Liver (tissue), 9 donors: ENCODE results near the gene NUDT8. TPM values are rescaled to one million over a fixed set of nuclear protein-coding genes. Genes with fewer than 3 reads are reported as not detected.

Experiments used
- DNase-seq: peaks from one replicate; pipeline ENCODE4 v3.0.0-alpha.2; 2017; ENCODE audit warnings: low spot score
- H3K27ac ChIP-seq, 2 donors: one replicate each; pipeline ENCODE4 v1.7.0; 2013; ENCODE audit warnings: inconsistent platforms in 2 of 2, low read length in 2 of 2, control low read depth in 1 of 2, low read depth in 1 of 2, mild to moderate bottlenecking in 1 of 2
- H3K27me3 ChIP-seq, 4 donors: one replicate each; pipeline versions ENCODE4 v1.6.1 to v1.7.0; 2013; ENCODE audit warnings: low read length in 3 of 4, inconsistent platforms in 1 of 4, mild to moderate bottlenecking in 1 of 4, moderate library complexity in 1 of 4; ENCODE audit not compliant: control insufficient read depth in 4 of 4, insufficient read depth in 4 of 4
- H3K36me3 ChIP-seq, 4 donors: one replicate each; pipeline versions ENCODE4 v1.6.1 to v1.7.0; 2013; ENCODE audit warnings: low read length in 3 of 4, mild to moderate bottlenecking in 3 of 4, low read depth in 1 of 4, moderate library complexity in 1 of 4; ENCODE audit not compliant: control insufficient read depth in 4 of 4, insufficient read depth in 3 of 4
- H3K4me1 ChIP-seq, 4 donors: one replicate each; pipeline versions ENCODE4 v1.6.1 to v1.7.0; 2013; ENCODE audit warnings: low read length in 3 of 4, mild to moderate bottlenecking in 3 of 4, moderate library complexity in 1 of 4; ENCODE audit not compliant: control insufficient read depth in 4 of 4, insufficient read depth in 4 of 4
- H3K4me3 ChIP-seq, 3 donors: one replicate each; pipeline versions ENCODE4 v1.6.1 to v1.7.0; 2013; ENCODE audit warnings: low read length in 3 of 3, control low read depth in 1 of 3, low read depth in 1 of 3, mild to moderate bottlenecking in 1 of 3
- H3K9ac ChIP-seq, 2 donors: one replicate each; pipeline ENCODE4 v1.7.0; 2013; ENCODE audit warnings: low read length in 2 of 2, mild to moderate bottlenecking in 2 of 2, moderate library complexity in 2 of 2, control low read depth in 1 of 2, low read depth in 1 of 2
- H3K9me3 ChIP-seq, 4 donors: one replicate each; pipeline versions ENCODE4 v1.6.1 to v1.7.0; 2013; ENCODE audit warnings: low read length in 3 of 4; ENCODE audit not compliant: control insufficient read depth in 4 of 4
- EGR1 ChIP-seq, 2 donors: IDR thresholded peaks; 2 replicates each; pipeline ENCODE4 v1.6.1; 2016 to 2018; ENCODE audit warnings: antibody characterized with exemption in 2 of 2, low read depth in 2 of 2
- FOXA1 ChIP-seq: IDR thresholded peaks from 2 replicates; pipeline ENCODE4 v1.6.1; 2016; ENCODE audit warnings: antibody characterized with exemption
- FOXA2 ChIP-seq: IDR thresholded peaks from 2 replicates; pipeline ENCODE4 v1.6.1; 2016; ENCODE audit warnings: antibody characterized with exemption
- HNF4A ChIP-seq, 2 donors: conservative IDR thresholded peaks; 2 replicates each; pipeline ENCODE4 v1.6.1; 2016; ENCODE audit warnings: antibody characterized with exemption in 2 of 2, mild to moderate bottlenecking in 2 of 2
- HNF4G ChIP-seq: IDR thresholded peaks from 2 replicates; pipeline ENCODE4 v1.6.1; 2016; ENCODE audit warnings: antibody characterized with exemption
- JUND ChIP-seq, 2 donors: IDR thresholded peaks; 2 replicates each; pipeline ENCODE4 v1.6.1; 2016; ENCODE audit warnings: antibody characterized with exemption in 2 of 2
- NR2F2 ChIP-seq: IDR thresholded peaks from 2 replicates; pipeline ENCODE4 v1.6.1; 2016; ENCODE audit warnings: antibody characterized with exemption
- RAD21 ChIP-seq, 2 donors: IDR thresholded peaks; 2 replicates each; pipeline ENCODE4 v1.6.1; 2016; ENCODE audit warnings: antibody characterized with exemption in 2 of 2, mild to moderate bottlenecking in 2 of 2
- RXRA ChIP-seq, 2 donors: IDR thresholded peaks; 2 replicates each; pipeline ENCODE4 v1.6.1; 2017 to 2018; ENCODE audit warnings: antibody characterized with exemption in 2 of 2, mild to moderate bottlenecking in 1 of 2
- SP1 ChIP-seq: IDR thresholded peaks from 2 replicates; pipeline ENCODE4 v1.6.1; 2018; ENCODE audit warnings: antibody characterized with exemption, mild to moderate bottlenecking
- TAF1 ChIP-seq: conservative IDR thresholded peaks from 2 replicates; pipeline ENCODE4 v1.6.1; 2016; ENCODE audit warnings: antibody characterized with exemption, mild to moderate bottlenecking
- YY1 ChIP-seq: IDR thresholded peaks from 2 replicates; pipeline ENCODE4 v1.6.1; 2016; ENCODE audit warnings: antibody characterized with exemption, mild to moderate bottlenecking
- WGBS: extraction: QIAGEN DNeasy Blood & Tissue Kit; methylation state at CpG from one replicate; pipeline ENCODE4 v1.1.7; 2013; 5-methylcytosine and 5-hydroxymethylcytosine counted together
- polyA plus RNA-seq, 2 donors: library from polyadenylated mRNA; stranded (reverse) in 1 of 2; unstranded in 1 of 2; fragments of 200-250 nt in 1 of 2; fragments of >200 nt in 1 of 2; fragmentation: Nextera tagmentation in 1 of 2; extraction: Ambion mirVana in 1 of 2; gene quantifications; one replicate each; pipeline versions ENCODE4 v1.2.1 to v1.2.3, GENCODE V29; 2013 to 2015
- total RNA-seq, 2 donors: library from RNA; depleted of rRNA; stranded (reverse); fragments of >200 nt; gene quantifications; one replicate each; pipeline ENCODE4 v1.2.3, GENCODE V29; 2014
- TF ChIP-seq, protein P1 (sequence below): IDR thresholded peaks from 2 replicates; pipeline ENCODE4 v1.6.1; 2016; ENCODE audit warnings: antibody characterized with exemption
- TF ChIP-seq, protein P2 (sequence below): IDR thresholded peaks from 2 replicates; pipeline ENCODE4 v1.6.1; 2016; ENCODE audit warnings: antibody characterized with exemption
- TF ChIP-seq, protein P3 (sequence below): fragments of 150-350 bp; IDR thresholded peaks from 2 replicates; pipeline ENCODE4 v1.5.1; 2017; ENCODE audit warnings: improper control_type of control experiment, low read depth, low read length; ENCODE audit not compliant: missing input control
- TF ChIP-seq, protein P4 (sequence below): IDR thresholded peaks from 2 replicates; pipeline ENCODE4 v1.6.1; 2016; ENCODE audit warnings: antibody characterized with exemption, mild to moderate bottlenecking
- donor health status: healthy.
- donor health status: healthy.
- donor health status: healthy.
- donor health status: healthy.
- donor health status: healthy.

The NUDT8 gene
- total and polyA plus RNA-seq, 4 donors = 19.5 to 66.9 (median 24.4) TPM

DNA sequence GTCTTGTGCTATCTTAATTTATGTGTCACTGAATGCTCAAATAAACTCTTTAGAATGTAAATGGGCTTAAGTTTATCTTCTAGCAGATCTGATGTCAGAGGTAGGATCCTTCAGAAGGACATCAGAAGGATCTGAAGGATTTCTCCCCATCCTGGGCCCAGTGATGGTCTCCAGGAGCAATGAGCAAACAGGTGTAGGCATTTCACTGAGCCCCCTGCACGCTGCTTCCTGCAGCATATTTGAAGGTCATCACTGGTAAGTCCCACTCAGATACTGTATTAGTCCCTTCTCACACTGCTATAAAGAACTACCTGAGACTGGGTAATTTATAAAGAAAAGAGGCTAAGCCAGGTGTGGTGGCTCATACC, 41.6 kb downstream of the NUDT8 start:
- DNase-seq = no peak
- Histone ChIP-seq H3K36me3 (no peaks in the 10 kb centered on the region), H3K27me3 (no peaks in the 10 kb centered on the region), H3K27ac (no peak overlapping the region), H3K9ac (no peak overlapping the region), H3K4me1 (peaks cover 0 to 3% (median 0%) of the 10 kb centered on the region in 4 donors), H3K4me3 (no peak overlapping the region), H3K9me3 (no peaks in the 10 kb centered on the region)
- 95% methylated on average over 1 of the region's 1 CpG for WGBS
- TF ChIP-seq TAF1 = no peak
- no peak for TF ChIP-seq FOXA2
- no peak for TF ChIP-seq HNF4G
- no peak for TF ChIP-seq NR2F2
- no peak for TF ChIP-seq RAD21 (IDR thresholded peaks at IDR 0.05)
- no peak for TF ChIP-seq FOXA1
- TF ChIP-seq, protein P1, sequence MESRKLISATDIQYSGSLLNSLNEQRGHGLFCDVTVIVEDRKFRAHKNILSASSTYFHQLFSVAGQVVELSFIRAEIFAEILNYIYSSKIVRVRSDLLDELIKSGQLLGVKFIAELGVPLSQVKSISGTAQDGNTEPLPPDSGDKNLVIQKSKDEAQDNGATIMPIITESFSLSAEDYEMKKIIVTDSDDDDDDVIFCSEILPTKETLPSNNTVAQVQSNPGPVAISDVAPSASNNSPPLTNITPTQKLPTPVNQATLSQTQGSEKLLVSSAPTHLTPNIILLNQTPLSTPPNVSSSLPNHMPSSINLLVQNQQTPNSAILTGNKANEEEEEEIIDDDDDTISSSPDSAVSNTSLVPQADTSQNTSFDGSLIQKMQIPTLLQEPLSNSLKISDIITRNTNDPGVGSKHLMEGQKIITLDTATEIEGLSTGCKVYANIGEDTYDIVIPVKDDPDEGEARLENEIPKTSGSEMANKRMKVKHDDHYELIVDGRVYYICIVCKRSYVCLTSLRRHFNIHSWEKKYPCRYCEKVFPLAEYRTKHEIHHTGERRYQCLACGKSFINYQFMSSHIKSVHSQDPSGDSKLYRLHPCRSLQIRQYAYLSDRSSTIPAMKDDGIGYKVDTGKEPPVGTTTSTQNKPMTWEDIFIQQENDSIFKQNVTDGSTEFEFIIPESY = no peak
- no peak for TF ChIP-seq SP1
- TF ChIP-seq JUND (IDR thresholded peaks at IDR 0.05) = no peak
- no peak for TF ChIP-seq HNF4A (conservative IDR thresholded peaks at IDR 0.05)
- no peak for TF ChIP-seq EGR1 (IDR thresholded peaks at IDR 0.05; ENCODE audit: low read depth in 2 of 2)
- TF ChIP-seq RXRA (IDR thresholded peaks at IDR 0.05) = no peak
- TF ChIP-seq, protein P2, sequence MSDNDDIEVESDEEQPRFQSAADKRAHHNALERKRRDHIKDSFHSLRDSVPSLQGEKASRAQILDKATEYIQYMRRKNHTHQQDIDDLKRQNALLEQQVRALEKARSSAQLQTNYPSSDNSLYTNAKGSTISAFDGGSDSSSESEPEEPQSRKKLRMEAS = no peak
- TF ChIP-seq, protein P3, sequence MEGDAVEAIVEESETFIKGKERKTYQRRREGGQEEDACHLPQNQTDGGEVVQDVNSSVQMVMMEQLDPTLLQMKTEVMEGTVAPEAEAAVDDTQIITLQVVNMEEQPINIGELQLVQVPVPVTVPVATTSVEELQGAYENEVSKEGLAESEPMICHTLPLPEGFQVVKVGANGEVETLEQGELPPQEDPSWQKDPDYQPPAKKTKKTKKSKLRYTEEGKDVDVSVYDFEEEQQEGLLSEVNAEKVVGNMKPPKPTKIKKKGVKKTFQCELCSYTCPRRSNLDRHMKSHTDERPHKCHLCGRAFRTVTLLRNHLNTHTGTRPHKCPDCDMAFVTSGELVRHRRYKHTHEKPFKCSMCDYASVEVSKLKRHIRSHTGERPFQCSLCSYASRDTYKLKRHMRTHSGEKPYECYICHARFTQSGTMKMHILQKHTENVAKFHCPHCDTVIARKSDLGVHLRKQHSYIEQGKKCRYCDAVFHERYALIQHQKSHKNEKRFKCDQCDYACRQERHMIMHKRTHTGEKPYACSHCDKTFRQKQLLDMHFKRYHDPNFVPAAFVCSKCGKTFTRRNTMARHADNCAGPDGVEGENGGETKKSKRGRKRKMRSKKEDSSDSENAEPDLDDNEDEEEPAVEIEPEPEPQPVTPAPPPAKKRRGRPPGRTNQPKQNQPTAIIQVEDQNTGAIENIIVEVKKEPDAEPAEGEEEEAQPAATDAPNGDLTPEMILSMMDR = no peak
- TF ChIP-seq YY1 = no peak
- TF ChIP-seq, protein P4, sequence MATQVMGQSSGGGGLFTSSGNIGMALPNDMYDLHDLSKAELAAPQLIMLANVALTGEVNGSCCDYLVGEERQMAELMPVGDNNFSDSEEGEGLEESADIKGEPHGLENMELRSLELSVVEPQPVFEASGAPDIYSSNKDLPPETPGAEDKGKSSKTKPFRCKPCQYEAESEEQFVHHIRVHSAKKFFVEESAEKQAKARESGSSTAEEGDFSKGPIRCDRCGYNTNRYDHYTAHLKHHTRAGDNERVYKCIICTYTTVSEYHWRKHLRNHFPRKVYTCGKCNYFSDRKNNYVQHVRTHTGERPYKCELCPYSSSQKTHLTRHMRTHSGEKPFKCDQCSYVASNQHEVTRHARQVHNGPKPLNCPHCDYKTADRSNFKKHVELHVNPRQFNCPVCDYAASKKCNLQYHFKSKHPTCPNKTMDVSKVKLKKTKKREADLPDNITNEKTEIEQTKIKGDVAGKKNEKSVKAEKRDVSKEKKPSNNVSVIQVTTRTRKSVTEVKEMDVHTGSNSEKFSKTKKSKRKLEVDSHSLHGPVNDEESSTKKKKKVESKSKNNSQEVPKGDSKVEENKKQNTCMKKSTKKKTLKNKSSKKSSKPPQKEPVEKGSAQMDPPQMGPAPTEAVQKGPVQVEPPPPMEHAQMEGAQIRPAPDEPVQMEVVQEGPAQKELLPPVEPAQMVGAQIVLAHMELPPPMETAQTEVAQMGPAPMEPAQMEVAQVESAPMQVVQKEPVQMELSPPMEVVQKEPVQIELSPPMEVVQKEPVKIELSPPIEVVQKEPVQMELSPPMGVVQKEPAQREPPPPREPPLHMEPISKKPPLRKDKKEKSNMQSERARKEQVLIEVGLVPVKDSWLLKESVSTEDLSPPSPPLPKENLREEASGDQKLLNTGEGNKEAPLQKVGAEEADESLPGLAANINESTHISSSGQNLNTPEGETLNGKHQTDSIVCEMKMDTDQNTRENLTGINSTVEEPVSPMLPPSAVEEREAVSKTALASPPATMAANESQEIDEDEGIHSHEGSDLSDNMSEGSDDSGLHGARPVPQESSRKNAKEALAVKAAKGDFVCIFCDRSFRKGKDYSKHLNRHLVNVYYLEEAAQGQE = no peak

DNA sequence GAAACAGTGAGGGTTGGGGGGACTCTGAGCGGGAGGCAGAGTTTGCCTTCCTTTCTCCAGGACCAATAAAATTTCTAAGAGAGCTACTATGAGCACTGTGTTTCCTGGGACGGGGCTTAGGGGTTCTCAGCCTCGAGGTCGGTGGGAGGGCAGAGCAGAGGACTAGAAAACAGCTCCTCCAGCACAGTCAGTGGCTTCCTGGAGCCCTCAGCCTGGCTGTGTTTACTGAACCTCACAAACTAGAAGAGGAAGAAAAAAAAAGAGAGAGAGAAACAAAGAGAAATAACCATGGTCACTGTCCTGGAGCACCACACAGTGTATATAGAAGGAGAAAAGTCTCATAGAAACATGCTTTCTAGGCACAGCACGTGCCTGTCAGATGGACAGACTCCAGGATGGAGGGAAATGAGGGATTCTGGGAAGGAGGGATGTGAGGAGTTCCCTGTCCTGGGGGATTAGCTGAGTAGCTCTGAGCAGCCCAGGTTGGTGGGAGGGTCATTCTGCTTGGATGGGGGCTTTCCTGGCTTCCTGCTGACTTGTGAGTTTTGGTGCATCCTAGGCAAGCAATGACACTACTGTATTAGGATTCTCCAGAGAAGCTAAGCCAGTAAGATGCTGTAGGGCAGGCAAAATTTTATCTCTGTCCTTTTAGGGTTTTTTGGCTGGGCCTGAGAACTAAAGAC, 43.0 kb downstream of the NUDT8 start:
- Histone ChIP-seq H3K27me3 (no peaks in the 10 kb centered on the region), H3K4me1 (peaks cover 0 to 9% (median 4%) of the 10 kb centered on the region in 4 donors), H3K9ac (no peak overlapping the region), H3K9me3 (no peaks in the 10 kb centered on the region), H3K4me3 (no peak overlapping the region), H3K27ac (no peak overlapping the region), H3K36me3 (no peaks in the 10 kb centered on the region)
- TF ChIP-seq YY1 (no peak), JUND (IDR thresholded peaks at IDR 0.05) (no peak), RXRA (IDR thresholded peaks at IDR 0.05) (no peak), RAD21 (IDR thresholded peaks at IDR 0.05) (no peak), EGR1 (IDR thresholded peaks at IDR 0.05; ENCODE audit: low read depth in 2 of 2) (no peak)
- TF ChIP-seq, protein P2 = no peak
- DNase-seq = no peak
- 85% methylated on average over 5 of the region's 5 CpGs for WGBS
